ENCODE measurements around the gene SEC63.
"Not testable (repeated sequence)": the region's sequence is repeated elsewhere in the genome, so short reads cannot be mapped to it uniquely, and the experiment has no call there.

Gene SEC63

GRCh38 chr6:107999341-107999740, 41.3 kb upstream of the SEC63 start:
- TF ChIP-seq, protein P1, sequence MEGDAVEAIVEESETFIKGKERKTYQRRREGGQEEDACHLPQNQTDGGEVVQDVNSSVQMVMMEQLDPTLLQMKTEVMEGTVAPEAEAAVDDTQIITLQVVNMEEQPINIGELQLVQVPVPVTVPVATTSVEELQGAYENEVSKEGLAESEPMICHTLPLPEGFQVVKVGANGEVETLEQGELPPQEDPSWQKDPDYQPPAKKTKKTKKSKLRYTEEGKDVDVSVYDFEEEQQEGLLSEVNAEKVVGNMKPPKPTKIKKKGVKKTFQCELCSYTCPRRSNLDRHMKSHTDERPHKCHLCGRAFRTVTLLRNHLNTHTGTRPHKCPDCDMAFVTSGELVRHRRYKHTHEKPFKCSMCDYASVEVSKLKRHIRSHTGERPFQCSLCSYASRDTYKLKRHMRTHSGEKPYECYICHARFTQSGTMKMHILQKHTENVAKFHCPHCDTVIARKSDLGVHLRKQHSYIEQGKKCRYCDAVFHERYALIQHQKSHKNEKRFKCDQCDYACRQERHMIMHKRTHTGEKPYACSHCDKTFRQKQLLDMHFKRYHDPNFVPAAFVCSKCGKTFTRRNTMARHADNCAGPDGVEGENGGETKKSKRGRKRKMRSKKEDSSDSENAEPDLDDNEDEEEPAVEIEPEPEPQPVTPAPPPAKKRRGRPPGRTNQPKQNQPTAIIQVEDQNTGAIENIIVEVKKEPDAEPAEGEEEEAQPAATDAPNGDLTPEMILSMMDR (IDR thresholded peaks at IDR 0.05) = no peak
- no peaks in the 10 kb centered on the region for H3K9me3 ChIP-seq
- H3K27ac ChIP-seq = no peak overlapping the region
- no peak overlapping the region for H3K4me3 ChIP-seq (ENCODE audit: low read depth in 1 of 2, low read length in 1 of 2)
- H3K4me1 ChIP-seq (ENCODE audit: control insufficient read depth in 1 of 2, insufficient read depth in 1 of 2, low read depth in 1 of 2, low read length in 1 of 2) = no peaks in the 10 kb centered on the region
- H3K36me3 ChIP-seq = no peaks in the 10 kb centered on the region
- H3K27me3 ChIP-seq = no peaks in the 10 kb centered on the region

GRCh38 chr6:107991772-107992550, 34.0 kb upstream of the SEC63 start:
- TF ChIP-seq, protein P1 (IDR thresholded peaks at IDR 0.05) = no peak
- no peaks in the 10 kb centered on the region for H3K36me3 ChIP-seq
- H3K9me3 ChIP-seq = no peaks in the 10 kb centered on the region
- H3K27me3 ChIP-seq = no peaks in the 10 kb centered on the region
- no peaks in the 10 kb centered on the region for H3K4me1 ChIP-seq (ENCODE audit: control insufficient read depth in 1 of 2, insufficient read depth in 1 of 2, low read depth in 1 of 2, low read length in 1 of 2)
- no peak overlapping the region for H3K4me3 ChIP-seq (ENCODE audit: low read depth in 1 of 2, low read length in 1 of 2)
- no peak overlapping the region for H3K27ac ChIP-seq

DNA sequence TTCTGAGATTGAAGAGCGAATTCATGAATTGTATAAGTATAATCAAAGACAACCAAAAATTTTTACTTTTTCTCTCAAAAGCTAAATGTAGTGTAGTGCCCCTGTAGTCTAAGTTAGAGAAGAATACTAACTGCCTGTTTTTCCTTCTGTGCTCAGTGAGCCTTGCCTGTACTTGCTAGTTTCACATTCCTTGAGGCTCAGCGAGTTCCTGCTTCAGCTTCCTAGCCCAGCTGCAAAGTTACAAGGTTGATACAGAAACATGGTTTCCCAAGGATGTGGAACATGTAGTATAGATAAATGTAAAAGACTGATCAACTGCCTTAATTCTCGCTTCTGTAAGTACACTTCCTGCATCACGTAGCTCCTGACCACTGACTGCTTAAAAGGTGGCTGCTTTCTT, 33.1 kb upstream of the SEC63 start:
- TF ChIP-seq, protein P1 (IDR thresholded peaks at IDR 0.05) = no peak
- no peak overlapping the region for H3K27ac ChIP-seq
- no peak overlapping the region for H3K4me3 ChIP-seq (ENCODE audit: low read depth in 1 of 2, low read length in 1 of 2)
- no peaks in the 10 kb centered on the region for H3K4me1 ChIP-seq (ENCODE audit: control insufficient read depth in 1 of 2, insufficient read depth in 1 of 2, low read depth in 1 of 2, low read length in 1 of 2)
- no peaks in the 10 kb centered on the region for H3K36me3 ChIP-seq
- H3K9me3 ChIP-seq = no peaks in the 10 kb centered on the region
- no peaks in the 10 kb centered on the region for H3K27me3 ChIP-seq

DNA sequence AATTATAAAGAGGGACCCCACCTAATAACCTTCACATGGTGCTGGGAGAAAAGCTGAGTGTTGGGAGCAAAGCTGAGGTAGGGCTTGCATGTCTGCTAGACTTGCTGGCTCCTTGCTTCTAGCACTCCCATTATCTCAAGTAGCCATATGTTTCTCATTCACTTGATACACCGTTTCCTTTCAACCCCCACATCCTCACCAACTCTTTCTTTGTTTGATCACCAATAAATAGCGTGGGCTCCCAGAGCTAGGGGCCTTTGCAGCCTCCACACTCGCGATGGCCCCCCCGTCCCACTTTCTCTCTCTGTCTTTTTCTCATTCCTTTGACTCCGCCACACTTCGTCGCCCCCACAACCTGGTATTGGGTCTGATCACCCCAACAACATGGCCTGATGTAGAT, 32.6 kb upstream of the SEC63 start:
- H3K9me3 ChIP-seq; H3K27ac ChIP-seq; H3K36me3 ChIP-seq; H3K4me3 ChIP-seq (ENCODE audit: low read depth in 1 of 2, low read length in 1 of 2); H3K27me3 ChIP-seq; H3K4me1 ChIP-seq (ENCODE audit: control insufficient read depth in 1 of 2, insufficient read depth in 1 of 2, low read depth in 1 of 2, low read length in 1 of 2): not testable (repeated sequence)

GRCh38 chr6:107989166-107990094, 31.4 kb upstream of the SEC63 start:
- Histone ChIP-seq H3K4me3 (ENCODE audit: low read depth in 1 of 2, low read length in 1 of 2) (no peak overlapping the region), H3K27me3 (peaks cover 6% of the 10 kb centered on the region), H3K4me1 (ENCODE audit: control insufficient read depth in 1 of 2, insufficient read depth in 1 of 2, low read depth in 1 of 2, low read length in 1 of 2) (no peaks in the 10 kb centered on the region), H3K27ac (no peak overlapping the region), H3K36me3 (no peaks in the 10 kb centered on the region), H3K9me3 (no peaks in the 10 kb centered on the region)
- TF ChIP-seq, protein P1 (IDR thresholded peaks at IDR 0.05) = no peak

- Histone ChIP-seq H3K4me3 (ENCODE audit: low read depth in 1 of 2, low read length in 1 of 2) (no peak overlapping the region), H3K27ac (no peak overlapping the region), H3K27me3 (peaks cover 6% of the 10 kb centered on the region), H3K4me1 (ENCODE audit: control insufficient read depth in 1 of 2, insufficient read depth in 1 of 2, low read depth in 1 of 2, low read length in 1 of 2) (no peaks in the 10 kb centered on the region), H3K36me3 (no peaks in the 10 kb centered on the region), H3K9me3 (no peaks in the 10 kb centered on the region)
- TF ChIP-seq, protein P1 (IDR thresholded peaks at IDR 0.05) = no peak
Measured at GRCh38 chr6:107988570-107988969, 30.6 kb upstream of the SEC63 start.
